Gastroesophageal sphincter (tissue), 3 donors: ENCODE results near the gene LPIN1.

Experiments used
- POLR2A ChIP-seq, 2 donors: fragments of 450-650 bp; IDR thresholded peaks; one replicate each; pipeline ENCODE4 v1.6.1; 2017; ENCODE audit warnings: antibody characterized with exemption in 2 of 2, mild to moderate bottlenecking in 2 of 2, moderate library complexity in 1 of 2
- POLR2AphosphoS5 ChIP-seq: sonication (generic); formaldehyde crosslinking; IDR thresholded peaks from one replicate; pipeline ENCODE4 v1.6.1; 2017; ENCODE audit warnings: antibody characterized with exemption
- TF ChIP-seq, protein P1 (sequence below), 4 experiments: fragments of 200-600 bp in 2 of 4; fragments of 450-650 bp in 2 of 4; sonication (generic) in 1 of 4; IDR thresholded peaks; one replicate each; pipeline ENCODE4 v1.5.1; 2017 to 2019; ENCODE audit warnings: antibody characterized with exemption in 4 of 4, mild to moderate bottlenecking in 2 of 4, moderate library complexity in 2 of 4

DNA sequence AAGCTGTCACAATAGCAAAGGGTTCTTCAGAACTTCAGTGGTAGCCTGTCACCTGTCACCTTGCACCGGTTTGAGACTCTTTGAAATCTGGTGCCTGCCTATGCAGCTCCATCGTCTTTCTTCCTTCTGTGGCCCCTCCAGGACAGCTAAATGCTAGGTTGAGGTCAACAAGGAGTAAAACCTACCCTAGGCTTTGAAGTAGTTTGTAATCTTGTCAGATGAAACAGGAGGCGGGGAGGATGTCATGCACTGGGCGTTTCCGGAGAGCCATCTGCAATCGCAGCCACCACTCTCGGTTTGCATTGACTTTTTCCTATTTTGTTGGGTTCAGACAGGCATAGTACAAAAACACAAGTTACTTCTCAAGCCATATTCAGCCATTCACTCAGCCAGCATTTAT, 116.7 kb downstream of the LPIN1 start:
- TF ChIP-seq, protein P1, sequence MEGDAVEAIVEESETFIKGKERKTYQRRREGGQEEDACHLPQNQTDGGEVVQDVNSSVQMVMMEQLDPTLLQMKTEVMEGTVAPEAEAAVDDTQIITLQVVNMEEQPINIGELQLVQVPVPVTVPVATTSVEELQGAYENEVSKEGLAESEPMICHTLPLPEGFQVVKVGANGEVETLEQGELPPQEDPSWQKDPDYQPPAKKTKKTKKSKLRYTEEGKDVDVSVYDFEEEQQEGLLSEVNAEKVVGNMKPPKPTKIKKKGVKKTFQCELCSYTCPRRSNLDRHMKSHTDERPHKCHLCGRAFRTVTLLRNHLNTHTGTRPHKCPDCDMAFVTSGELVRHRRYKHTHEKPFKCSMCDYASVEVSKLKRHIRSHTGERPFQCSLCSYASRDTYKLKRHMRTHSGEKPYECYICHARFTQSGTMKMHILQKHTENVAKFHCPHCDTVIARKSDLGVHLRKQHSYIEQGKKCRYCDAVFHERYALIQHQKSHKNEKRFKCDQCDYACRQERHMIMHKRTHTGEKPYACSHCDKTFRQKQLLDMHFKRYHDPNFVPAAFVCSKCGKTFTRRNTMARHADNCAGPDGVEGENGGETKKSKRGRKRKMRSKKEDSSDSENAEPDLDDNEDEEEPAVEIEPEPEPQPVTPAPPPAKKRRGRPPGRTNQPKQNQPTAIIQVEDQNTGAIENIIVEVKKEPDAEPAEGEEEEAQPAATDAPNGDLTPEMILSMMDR (IDR thresholded peaks at IDR 0.05), result no peak
- TF ChIP-seq POLR2A (IDR thresholded peaks at IDR 0.05) (no peak), POLR2AphosphoS5 (no peak)
